AG09319 (cell line): ENCODE data around the gene TADA1.
"Not testable (repeated sequence)": the region's sequence is repeated elsewhere in the genome, so short reads cannot be mapped to it uniquely, and the experiment has no call there.

Experiments
- DNase-seq: peaks from one replicate; pipeline ENCODE4 v3.0.0-alpha.2; 2010; ENCODE audit warnings: low read depth; ENCODE audit errors: extremely low read depth
- TF ChIP-seq, protein P1 (sequence below): IDR thresholded peaks from 2 replicates; pipeline ENCODE4 v1.5.1; 2011; ENCODE audit warnings: low read depth, mild to moderate bottlenecking, inconsistent platforms, low read length, moderate library complexity

The TADA1 gene

GRCh38 chr1:166836733-166837132, 39.3 kb downstream of the TADA1 start:
- no peak for DNase-seq
- TF ChIP-seq, protein P1, sequence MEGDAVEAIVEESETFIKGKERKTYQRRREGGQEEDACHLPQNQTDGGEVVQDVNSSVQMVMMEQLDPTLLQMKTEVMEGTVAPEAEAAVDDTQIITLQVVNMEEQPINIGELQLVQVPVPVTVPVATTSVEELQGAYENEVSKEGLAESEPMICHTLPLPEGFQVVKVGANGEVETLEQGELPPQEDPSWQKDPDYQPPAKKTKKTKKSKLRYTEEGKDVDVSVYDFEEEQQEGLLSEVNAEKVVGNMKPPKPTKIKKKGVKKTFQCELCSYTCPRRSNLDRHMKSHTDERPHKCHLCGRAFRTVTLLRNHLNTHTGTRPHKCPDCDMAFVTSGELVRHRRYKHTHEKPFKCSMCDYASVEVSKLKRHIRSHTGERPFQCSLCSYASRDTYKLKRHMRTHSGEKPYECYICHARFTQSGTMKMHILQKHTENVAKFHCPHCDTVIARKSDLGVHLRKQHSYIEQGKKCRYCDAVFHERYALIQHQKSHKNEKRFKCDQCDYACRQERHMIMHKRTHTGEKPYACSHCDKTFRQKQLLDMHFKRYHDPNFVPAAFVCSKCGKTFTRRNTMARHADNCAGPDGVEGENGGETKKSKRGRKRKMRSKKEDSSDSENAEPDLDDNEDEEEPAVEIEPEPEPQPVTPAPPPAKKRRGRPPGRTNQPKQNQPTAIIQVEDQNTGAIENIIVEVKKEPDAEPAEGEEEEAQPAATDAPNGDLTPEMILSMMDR, result no peak

DNA sequence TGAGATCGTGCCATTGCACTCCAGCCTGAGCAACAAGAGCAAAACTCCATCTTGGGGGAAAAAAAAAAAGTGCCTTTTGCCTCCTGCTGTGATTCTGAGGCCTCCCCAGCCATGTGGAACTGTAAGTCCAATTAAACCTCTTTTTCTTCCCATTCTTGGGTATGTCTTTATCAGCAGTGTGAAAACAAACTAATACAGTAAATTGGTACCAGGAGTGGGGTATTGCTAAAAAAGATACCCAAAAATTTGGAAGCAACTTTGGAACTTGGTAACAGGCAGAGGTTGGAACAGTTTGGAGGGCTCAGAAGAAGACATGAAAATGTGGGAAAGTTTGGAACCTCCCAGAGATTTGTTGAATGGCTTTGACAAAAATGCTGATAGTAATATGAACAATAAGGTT, 46.3 kb downstream of the TADA1 start:
- DNase-seq, result not testable (repeated sequence)

GRCh38 chr1:166827426-166827825, 48.6 kb downstream of the TADA1 start:
- DNase-seq, result no peak
- TF ChIP-seq, protein P1, result no peak

GRCh38 chr1:166822385-166822784, 53.7 kb downstream of the TADA1 start:
- TF ChIP-seq, protein P1, result peak; percentile 16
- no peak for DNase-seq

GRCh38 chr1:166819974-166820373, 56.1 kb downstream of the TADA1 start:
- DNase-seq, result no peak

GRCh38 chr1:166814611-166815010, 61.5 kb downstream of the TADA1 start:
- TF ChIP-seq, protein P1, result no peak
- DNase-seq, result no peak

More at GRCh38 chr1:166819974-166820373, 56.1 kb downstream of the TADA1 start:
- TF ChIP-seq, protein P1, result no peak

GRCh38 chr1:166813508-166814223, 62.4 kb downstream of the TADA1 start:
- TF ChIP-seq, protein P1, result no peak
- no peak for DNase-seq

DNA sequence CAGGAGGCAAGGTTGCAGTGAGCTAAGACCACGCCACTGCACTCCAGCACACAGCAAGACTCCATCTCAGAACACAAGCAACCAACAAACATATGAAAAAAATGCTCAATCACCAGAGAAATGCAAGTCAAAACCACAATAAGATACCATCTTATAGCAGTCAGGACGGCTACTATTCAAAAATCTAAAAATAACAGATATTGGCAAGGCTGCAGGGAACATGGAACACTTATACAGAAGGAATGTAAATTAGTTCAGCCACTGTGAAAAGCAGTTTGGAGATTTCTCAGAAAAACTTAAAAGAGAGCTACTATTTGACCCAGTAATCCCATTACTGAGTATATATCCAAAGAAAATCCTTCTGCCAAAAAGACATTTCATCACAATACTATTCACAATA, 64.4 kb downstream of the TADA1 start:
- no peak for DNase-seq
- TF ChIP-seq, protein P1, result no peak
